Right lobe of liver (tissue), 4 donors: ENCODE measurements around the gene GNG4.

Source experiments
- CTCF ChIP-seq, 4 donors: fragments of 200-600 bp in 3 of 4; fragments of 450-650 bp in 1 of 4; IDR thresholded peaks; one replicate each; pipeline versions ENCODE4 v1.5.1 to v1.8.0; 2016 to 2022; ENCODE audit warnings: antibody characterized with exemption in 4 of 4, mild to moderate bottlenecking in 2 of 4
- POLR2A ChIP-seq: fragments of 450-650 bp; IDR thresholded peaks from one replicate; pipeline ENCODE4 v1.6.1; 2017; ENCODE audit warnings: antibody characterized with exemption, mild to moderate bottlenecking
- donor health status: DM: no; HTN: no; CAD: no.
- donor health status: DM: no; HTN: no; CAD: no.
- donor health status: DM: no; HTN: yes; CAD: no.

- TF ChIP-seq CTCF (IDR thresholded peaks at IDR 0.05) (peak; percentile 78 to 94 (median 91)), POLR2A (no peak)
Measured at GRCh38 chr1:235513495-235514366, 135.9 kb downstream of the GNG4 start.
